SK-N-SH (cell line): ENCODE data around the gene LILRB3. TPM values are rescaled to one million over a fixed set of nuclear protein-coding genes. Genes with fewer than 3 reads are reported as not detected.

ENCODE experiments used
- CTCF ChIA-PET: fragments of 300-600, 350-600 bp; formaldehyde crosslinking; extraction: SDS; loops from one replicate; lab custom pipeline; 2021; lab: Yijun Ruan, JAX
- POLR2A ChIA-PET: fragments of 350-600 bp; sonication (Branson Sonifier 250); formaldehyde crosslinking; extraction: SDS; loops from one replicate; lab custom pipeline; 2020; ENCODE audit warnings: antibody characterized with exemption, inconsistent platforms; lab: Yijun Ruan, JAX
- DNase-seq: peaks from one replicate; pipeline ENCODE4 v3.0.0; 2012
- H2AFZ ChIP-seq: fragments of 200-600 bp; sonication (generic); 2 replicates; pipeline ENCODE4 v1.8.1; 2016; ENCODE audit warnings: antibody characterized with exemption, mild to moderate bottlenecking, low read depth
- H3F3A ChIP-seq: fragments of 200-600 bp; sonication (generic); replicated peaks from 2 replicates; pipeline ENCODE3; 2016; ENCODE audit warnings: antibody characterized with exemption, mild to moderate bottlenecking; ENCODE audit not compliant: insufficient read depth
- H3K27ac ChIP-seq, 2 experiments: fragments of 200-500 bp in 1 of 2; fragments of 200-600 bp in 1 of 2; sonication (Bioruptor generic) in 1 of 2; sonication (generic), shearing (Covaris generic) in 1 of 2; 2 replicates each; pipeline versions ENCODE4 v1.5.1 to v1.6.1; 2014 to 2016; ENCODE audit warnings: low read depth in 2 of 2, inconsistent platforms in 1 of 2, low read length in 1 of 2, mild to moderate bottlenecking in 1 of 2, mixed read lengths in 1 of 2
- H3K27me3 ChIP-seq: fragments of 200-600 bp; sonication (generic), shearing (Covaris generic); 2 replicates; pipeline ENCODE4 v1.6.1; 2016; ENCODE audit warnings: mixed run types; ENCODE audit not compliant: insufficient read depth
- H3K36me3 ChIP-seq, 2 experiments: fragments of 200-500 bp in 1 of 2; fragments of 200-600 bp in 1 of 2; sonication (Bioruptor generic) in 1 of 2; sonication (generic) in 1 of 2; replicated peaks in 1 of 2; 2 replicates each; pipeline versions ENCODE3 to v1.5.1; 2014 to 2016; ENCODE audit warnings: low read length in 1 of 2, mild to moderate bottlenecking in 1 of 2; ENCODE audit not compliant: insufficient read depth in 2 of 2, control insufficient read depth in 1 of 2
- H3K4me1 ChIP-seq, 2 experiments: fragments of 200-500 bp in 1 of 2; fragments of 200-600 bp in 1 of 2; sonication (Bioruptor generic) in 1 of 2; sonication (generic), shearing (Covaris generic) in 1 of 2; 2 replicates each; pipeline versions ENCODE4 v1.5.1 to v1.6.1; 2014 to 2016; ENCODE audit warnings: low read depth in 1 of 2, low read length in 1 of 2, mixed run types in 1 of 2; ENCODE audit not compliant: insufficient read depth in 2 of 2, control insufficient read depth in 1 of 2
- H3K4me2 ChIP-seq: fragments of 200-600 bp; sonication (generic), shearing (Covaris generic); 2 replicates; pipeline ENCODE4 v1.6.1; 2017; ENCODE audit warnings: mixed run types
- H3K4me3 ChIP-seq, 2 experiments: fragments of 200-500 bp in 1 of 2; fragments of 200-600 bp in 1 of 2; sonication (Bioruptor generic) in 1 of 2; sonication (generic), shearing (Covaris generic) in 1 of 2; 2 replicates each; pipeline versions ENCODE4 v1.5.1 to v1.8.1; 2014 to 2016; ENCODE audit warnings: low read depth in 2 of 2, inconsistent platforms in 1 of 2, low read length in 1 of 2, mild to moderate bottlenecking in 1 of 2, mixed read lengths in 1 of 2, moderate library complexity in 1 of 2
- H3K79me2 ChIP-seq: fragments of 200-600 bp; sonication (generic); 2 replicates; pipeline ENCODE4 v1.8.1; 2017; ENCODE audit warnings: mild to moderate bottlenecking; ENCODE audit not compliant: insufficient read depth
- H3K9ac ChIP-seq: fragments of 200-600 bp; sonication (generic); 2 replicates; pipeline ENCODE4 v1.6.1; 2017; ENCODE audit warnings: mixed run types
- H3K9me2 ChIP-seq: fragments of 200-600 bp; sonication (generic); 2 replicates; pipeline ENCODE4 v1.6.1; 2017; ENCODE audit warnings: mixed run types
- H3K9me3 ChIP-seq: fragments of 200-600 bp; sonication (generic); 2 replicates; pipeline ENCODE4 v1.6.1; 2017; ENCODE audit warnings: mixed run types, mild to moderate bottlenecking, moderate library complexity
- H4K20me1 ChIP-seq: fragments of 200-600 bp; sonication (generic); 2 replicates; pipeline ENCODE4 v1.6.1; 2017; ENCODE audit warnings: mild to moderate bottlenecking, mixed run types; ENCODE audit not compliant: insufficient read depth
- ELF1 ChIP-seq: IDR thresholded peaks from 2 replicates; pipeline ENCODE4 v1.4.0; 2012
- EP300 ChIP-seq, 2 experiments: IDR thresholded peaks; 2 replicates each; pipeline versions ENCODE4 v1.4.0 to v1.6.1; 2012; ENCODE audit warnings: borderline replicate concordance in 1 of 2, low read depth in 1 of 2, low read length in 1 of 2
- EZH2phosphoT487 ChIP-seq: fragments of 200-600 bp; sonication (generic); IDR thresholded peaks from 2 replicates; pipeline ENCODE4 v1.6.1; 2017; ENCODE audit warnings: low read depth, mixed run types, mild to moderate bottlenecking, antibody characterized with exemption, moderate library complexity, borderline replicate concordance
- FOSL2 ChIP-seq: IDR thresholded peaks from 2 replicates; pipeline ENCODE4 v1.4.0; 2012; ENCODE audit warnings: low read depth, mild to moderate bottlenecking, moderate library complexity, borderline replicate concordance
- GABPA ChIP-seq: IDR thresholded peaks from 2 replicates; pipeline ENCODE4 v1.4.0; 2012; ENCODE audit warnings: low read depth, mild to moderate bottlenecking
- GATA2 ChIP-seq: sonication (generic); formaldehyde crosslinking; IDR thresholded peaks from 2 replicates; pipeline ENCODE4 v1.5.0; 2020; ENCODE audit warnings: mild to moderate bottlenecking, missing genetic modification reagents
- JUND ChIP-seq: IDR thresholded peaks from 2 replicates; pipeline ENCODE4 v1.4.0; 2012
- MEF2A ChIP-seq: IDR thresholded peaks from 2 replicates; pipeline ENCODE4 v1.4.0; 2012; ENCODE audit warnings: low read depth, borderline replicate concordance
- MXI1 ChIP-seq: IDR thresholded peaks from 2 replicates; pipeline ENCODE4 v1.6.1; 2012; ENCODE audit warnings: mild to moderate bottlenecking, low read depth, low read length, improper control_type of control experiment
- NRF1 ChIP-seq: IDR thresholded peaks from 2 replicates; pipeline ENCODE4 v1.6.1; 2012; ENCODE audit warnings: low read depth, mild to moderate bottlenecking, low read length
- RXRA ChIP-seq: IDR thresholded peaks from 2 replicates; pipeline ENCODE4 v1.4.0; 2012; ENCODE audit warnings: low read depth, mild to moderate bottlenecking, borderline replicate concordance
- SIN3A ChIP-seq: IDR thresholded peaks from 2 replicates; pipeline ENCODE4 v1.6.1; 2012; ENCODE audit warnings: low read depth, mild to moderate bottlenecking, low read length, moderate library complexity, borderline replicate concordance
- TCF12 ChIP-seq: IDR thresholded peaks from 2 replicates; pipeline ENCODE4 v1.4.0; 2012
- WGBS: methylation state at CpG from one replicate; pipeline ENCODE4 v1.1.6; 2017; ENCODE audit warnings: low lambda C conversion rate; 5-methylcytosine and 5-hydroxymethylcytosine counted together
- polyA plus RNA-seq, 3 experiments: library from polyadenylated mRNA; depleted of rRNA; stranded (reverse); fragments of >200 nt; gene quantifications; 2 replicates each; pipeline ENCODE4 v1.2.3, GENCODE V29; 2012
- TF ChIP-seq, protein P1 (sequence below): IDR thresholded peaks from 2 replicates; pipeline ENCODE4; 2012
- TF ChIP-seq, protein P2 (sequence below): IDR thresholded peaks from 2 replicates; pipeline ENCODE4 v1.4.0; 2012; ENCODE audit warnings: low read depth, borderline replicate concordance
- TF ChIP-seq, protein P3 (sequence below): fragments of 200-600 bp; sonication (generic); IDR thresholded peaks from 2 replicates; pipeline ENCODE4 v1.6.1; 2017; ENCODE audit warnings: antibody characterized with exemption, mild to moderate bottlenecking, moderate library complexity

LILRB3 gene
- polyA plus RNA-seq, 1 of the 3 experiments (the other 2 are of a cell fraction) = not detected

DNA sequence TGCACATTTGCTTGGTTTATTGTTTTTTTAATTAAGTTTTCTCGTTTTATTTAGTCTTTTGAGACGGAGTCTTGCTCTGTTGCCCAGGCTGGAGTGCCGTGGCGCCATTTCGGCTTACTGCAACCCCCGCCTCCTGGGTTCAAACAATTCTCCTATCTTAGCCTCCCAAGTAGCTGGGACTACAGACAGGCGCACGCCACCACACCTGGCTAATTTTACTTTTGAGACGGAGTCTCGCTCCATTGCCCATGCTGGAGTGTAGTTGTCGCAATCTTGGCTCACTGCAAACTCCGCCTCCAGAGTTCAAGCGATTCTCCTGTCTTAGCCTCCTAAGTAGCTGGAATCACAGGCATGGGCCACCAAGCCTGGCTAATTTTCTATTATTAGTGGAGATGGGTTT is 20.8 kb downstream of the LILRB3 start:
- Histone ChIP-seq H4K20me1 (peaks cover 60% of the 10 kb centered on the region), H3K79me2 (peaks cover 63% of the 10 kb centered on the region), H2AFZ (no peak overlapping the region), H3K9ac (peak overlapping the region; percentile 85), H3K9me3 (no peaks in the 10 kb centered on the region), H3K36me3 (peaks cover 54% of the 10 kb centered on the region in 2 experiments), H3K4me1 (peaks cover 33 to 36% of the 10 kb centered on the region in 2 experiments), H3K9me2 (no peaks in the 10 kb centered on the region)
- 76% methylated on average over 13 of the region's 13 CpGs for WGBS
- TF ChIP-seq ELF1 (no peak), NRF1 (no peak), MXI1 (no peak), TCF12 (no peak), MEF2A (no peak), EP300 (IDR thresholded peaks at IDR 0.05; ENCODE audit: borderline replicate concordance in 1 of 2, low read depth in 1 of 2, low read length in 1 of 2) (no peak), GATA2 (CRISPR knock-in tag) (no peak), RXRA (no peak), FOSL2 (no peak), EZH2phosphoT487 (no peak), GABPA (no peak), JUND (no peak), SIN3A (no peak)
- TF ChIP-seq, protein P1, sequence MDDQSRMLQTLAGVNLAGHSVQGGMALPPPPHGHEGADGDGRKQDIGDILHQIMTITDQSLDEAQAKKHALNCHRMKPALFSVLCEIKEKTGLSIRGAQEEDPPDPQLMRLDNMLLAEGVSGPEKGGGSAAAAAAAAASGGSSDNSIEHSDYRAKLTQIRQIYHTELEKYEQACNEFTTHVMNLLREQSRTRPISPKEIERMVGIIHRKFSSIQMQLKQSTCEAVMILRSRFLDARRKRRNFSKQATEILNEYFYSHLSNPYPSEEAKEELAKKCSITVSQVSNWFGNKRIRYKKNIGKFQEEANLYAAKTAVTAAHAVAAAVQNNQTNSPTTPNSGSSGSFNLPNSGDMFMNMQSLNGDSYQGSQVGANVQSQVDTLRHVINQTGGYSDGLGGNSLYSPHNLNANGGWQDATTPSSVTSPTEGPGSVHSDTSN = no peak
- TF ChIP-seq, protein P2, sequence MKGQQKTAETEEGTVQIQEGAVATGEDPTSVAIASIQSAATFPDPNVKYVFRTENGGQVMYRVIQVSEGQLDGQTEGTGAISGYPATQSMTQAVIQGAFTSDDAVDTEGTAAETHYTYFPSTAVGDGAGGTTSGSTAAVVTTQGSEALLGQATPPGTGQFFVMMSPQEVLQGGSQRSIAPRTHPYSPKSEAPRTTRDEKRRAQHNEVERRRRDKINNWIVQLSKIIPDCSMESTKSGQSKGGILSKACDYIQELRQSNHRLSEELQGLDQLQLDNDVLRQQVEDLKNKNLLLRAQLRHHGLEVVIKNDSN = no peak
- TF ChIP-seq, protein P3, sequence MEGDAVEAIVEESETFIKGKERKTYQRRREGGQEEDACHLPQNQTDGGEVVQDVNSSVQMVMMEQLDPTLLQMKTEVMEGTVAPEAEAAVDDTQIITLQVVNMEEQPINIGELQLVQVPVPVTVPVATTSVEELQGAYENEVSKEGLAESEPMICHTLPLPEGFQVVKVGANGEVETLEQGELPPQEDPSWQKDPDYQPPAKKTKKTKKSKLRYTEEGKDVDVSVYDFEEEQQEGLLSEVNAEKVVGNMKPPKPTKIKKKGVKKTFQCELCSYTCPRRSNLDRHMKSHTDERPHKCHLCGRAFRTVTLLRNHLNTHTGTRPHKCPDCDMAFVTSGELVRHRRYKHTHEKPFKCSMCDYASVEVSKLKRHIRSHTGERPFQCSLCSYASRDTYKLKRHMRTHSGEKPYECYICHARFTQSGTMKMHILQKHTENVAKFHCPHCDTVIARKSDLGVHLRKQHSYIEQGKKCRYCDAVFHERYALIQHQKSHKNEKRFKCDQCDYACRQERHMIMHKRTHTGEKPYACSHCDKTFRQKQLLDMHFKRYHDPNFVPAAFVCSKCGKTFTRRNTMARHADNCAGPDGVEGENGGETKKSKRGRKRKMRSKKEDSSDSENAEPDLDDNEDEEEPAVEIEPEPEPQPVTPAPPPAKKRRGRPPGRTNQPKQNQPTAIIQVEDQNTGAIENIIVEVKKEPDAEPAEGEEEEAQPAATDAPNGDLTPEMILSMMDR = no peak
- TF ChIP-seq, all 33 proteins: peak for 0
- Histone ChIP-seq H3K27ac (no peak overlapping the region), H3K27me3 (no peaks in the 10 kb centered on the region), H3F3A (peaks cover 44% of the 10 kb centered on the region), H3K4me2 (peak overlapping the region; percentile 97), H3K4me3 (peak overlapping the region; percentile 66 to 86)
- ChIA-PET CTCF (interaction anchor here (1.1 kb wide), 1 partner anchor 13 kb away, joined by 4 read pairs; the partner anchor contains the start of gene MBOAT7), POLR2A (interaction anchor here (3.4 to 4.8 kb wide), 2 partner anchors 8 to 12 kb away, joined by 27 to 50 read pairs; partner anchors contain the start of genes MBOAT7 and TSEN34)
- DNase-seq = no peak
